CD4-positive, alpha-beta T cell treated with Interferon gamma for 1 hour (primary cell): ENCODE data around the gene RNF135.
"Not testable (repeated sequence)": the region's sequence is repeated elsewhere in the genome, so short reads cannot be mapped to it uniquely, and the experiment has no call there.

ENCODE experiments used
- DNase-seq: peaks from one replicate; pipeline ENCODE4 v3.0.0-alpha.2; 2020

Gene RNF135

DNA sequence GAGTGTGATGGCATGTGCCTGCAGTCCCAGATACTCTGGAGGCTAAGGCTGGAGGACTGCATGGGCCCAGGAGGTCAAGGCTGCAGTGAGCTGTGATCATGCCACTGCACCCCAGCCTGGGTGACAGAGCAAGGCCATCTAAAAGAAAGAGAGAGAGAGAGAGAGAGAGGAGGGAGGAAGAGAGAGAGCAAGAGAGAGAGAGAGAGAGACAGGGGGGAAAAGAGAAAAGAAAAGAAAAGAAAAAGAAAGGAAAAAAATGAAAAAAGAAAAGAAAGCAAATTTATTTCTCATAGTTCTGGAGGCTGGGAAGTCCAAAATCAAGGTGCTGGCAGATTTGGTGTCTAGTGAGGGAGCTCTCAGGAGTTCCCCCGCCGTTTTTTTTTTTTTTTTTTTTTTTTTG lies 33.3 kb downstream of the RNF135 start:
- DNase-seq: no peak

DNA sequence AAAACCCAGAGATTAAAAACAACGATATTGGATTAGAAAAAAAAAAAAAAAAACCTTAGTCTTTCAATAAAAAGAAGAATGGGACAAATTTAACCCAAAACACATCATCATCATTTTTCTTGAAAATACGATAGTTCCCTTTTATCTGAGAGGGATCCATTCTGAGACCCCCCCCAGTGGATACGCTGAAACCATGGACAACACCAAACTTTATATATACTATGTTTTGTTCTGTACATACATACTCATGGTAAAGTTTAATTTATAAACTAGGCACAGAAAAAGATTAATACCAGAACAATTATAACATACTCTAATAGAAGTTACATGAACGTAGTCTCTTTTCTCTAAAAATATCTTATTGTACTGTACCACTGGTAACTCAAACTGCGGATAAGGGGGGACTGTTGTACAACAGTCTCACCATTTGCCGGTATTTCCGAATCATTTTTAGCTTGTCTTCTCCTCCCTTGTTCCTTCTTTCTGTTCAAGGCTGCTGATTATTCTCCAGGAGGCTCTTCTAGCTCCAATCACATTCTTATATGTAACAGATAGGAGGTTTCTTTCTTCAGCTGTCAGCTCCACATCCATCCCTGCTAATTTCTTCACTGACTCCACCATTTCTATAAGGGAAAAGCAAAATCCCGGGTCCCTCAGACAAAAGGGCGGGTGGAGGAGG lies 37.0 kb downstream of the RNF135 start:
- DNase-seq: no peak

DNA sequence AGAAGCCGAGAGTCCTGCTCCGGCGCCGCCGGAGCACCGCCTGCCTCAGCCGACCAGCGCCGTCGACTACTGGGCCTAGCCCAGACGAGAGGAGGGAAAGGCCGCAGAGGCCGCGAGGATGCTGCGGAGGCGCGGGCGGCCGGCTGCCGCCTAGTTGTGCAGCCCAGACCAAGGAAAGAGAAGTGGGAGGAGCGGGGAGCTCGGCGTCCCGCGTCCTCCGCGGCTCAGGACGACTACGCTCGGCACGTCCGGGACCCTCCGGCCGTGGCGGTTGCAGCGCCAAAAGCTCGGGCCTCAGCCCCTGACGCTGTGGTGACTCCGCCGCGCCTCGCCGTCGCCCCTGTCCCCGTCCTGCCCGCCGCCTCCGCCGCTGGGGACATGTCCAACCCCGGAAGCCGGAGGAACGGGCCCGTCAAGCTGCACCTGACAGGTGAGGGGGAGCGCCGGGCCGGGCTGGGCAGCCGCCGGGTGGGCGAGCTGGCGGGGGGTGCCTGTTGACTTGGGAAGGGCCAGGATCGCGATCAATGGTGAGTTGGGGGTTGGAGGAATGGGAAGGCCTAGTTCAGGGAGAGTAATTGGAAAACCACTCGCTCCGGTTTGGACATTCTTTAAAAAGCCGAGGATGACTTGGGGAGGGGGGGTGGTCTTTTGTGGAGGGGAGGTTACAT lies 37.7 kb downstream of the RNF135 start:
- peak; percentile 37 for DNase-seq

DNA sequence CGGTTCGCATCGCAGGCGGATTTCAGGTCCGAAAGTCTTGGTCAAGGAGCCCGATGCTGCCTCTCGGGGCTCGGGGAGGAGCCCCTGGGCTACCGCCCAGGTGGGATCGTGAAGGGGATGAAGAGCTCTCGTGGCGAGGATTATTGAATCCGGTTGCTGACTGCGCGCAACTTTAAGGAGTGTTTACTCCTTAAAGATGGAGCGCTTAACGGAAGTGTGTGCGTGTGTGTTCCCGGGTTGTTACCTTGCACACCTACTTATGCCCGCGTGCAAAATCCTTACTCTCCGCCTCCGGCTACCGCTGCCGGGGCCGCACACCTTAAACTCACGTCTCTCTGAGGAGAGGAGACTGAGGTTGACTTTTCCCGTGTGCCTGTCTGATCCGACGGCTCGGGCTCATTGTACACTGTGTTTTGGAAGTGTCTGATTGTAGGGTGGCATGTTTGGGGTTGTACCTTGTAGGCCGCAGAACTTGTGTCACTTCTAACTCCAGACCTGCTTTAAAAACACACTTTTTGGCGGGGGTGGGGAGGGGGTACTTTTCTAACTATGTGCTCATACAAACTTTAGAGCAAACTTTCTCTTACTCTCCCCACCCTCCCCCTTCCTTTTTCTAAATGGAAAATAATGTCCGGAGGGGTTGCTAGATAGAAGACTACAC lies 38.3 kb downstream of the RNF135 start:
- DNase-seq: not testable (repeated sequence)

DNA sequence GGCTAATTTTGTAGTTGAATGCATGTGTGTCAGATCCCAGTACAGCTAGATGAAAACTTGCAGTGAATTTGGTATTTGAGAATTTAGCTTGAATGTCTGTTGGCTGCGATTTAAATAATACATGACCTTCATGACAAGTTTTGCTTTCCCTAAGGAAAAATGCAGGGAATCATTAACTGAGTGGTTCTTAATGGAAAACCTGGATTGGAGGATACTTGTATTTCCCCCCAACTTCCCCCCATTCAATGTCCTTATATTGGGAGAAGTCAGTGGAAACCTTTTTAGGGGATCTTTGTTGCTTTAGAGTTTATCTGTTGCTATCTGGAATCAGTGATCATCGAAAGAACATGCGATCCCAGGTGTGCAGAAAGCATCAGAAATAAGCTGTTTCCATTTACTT lies 39.2 kb downstream of the RNF135 start:
- DNase-seq: not testable (repeated sequence)

DNA sequence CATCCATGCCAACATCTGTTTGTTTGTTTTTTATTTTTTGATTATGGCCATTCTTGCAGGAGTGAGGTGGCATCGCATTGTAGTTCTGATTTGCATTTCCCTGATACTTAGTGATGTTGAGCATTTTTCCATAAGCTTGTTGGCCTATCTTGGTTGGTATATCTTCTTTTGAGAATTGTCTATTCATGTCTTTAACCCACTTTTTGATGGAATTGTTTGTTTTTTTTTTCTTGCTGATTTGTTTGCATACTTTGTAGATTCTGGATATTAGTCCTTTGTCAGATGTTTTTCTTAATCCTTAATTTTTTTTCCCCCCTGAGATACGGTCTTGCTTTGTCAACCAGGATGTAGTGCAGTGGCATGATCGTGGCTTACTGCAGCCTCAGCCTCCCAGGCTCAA lies 43.0 kb downstream of the RNF135 start:
- DNase-seq: no peak

DNA sequence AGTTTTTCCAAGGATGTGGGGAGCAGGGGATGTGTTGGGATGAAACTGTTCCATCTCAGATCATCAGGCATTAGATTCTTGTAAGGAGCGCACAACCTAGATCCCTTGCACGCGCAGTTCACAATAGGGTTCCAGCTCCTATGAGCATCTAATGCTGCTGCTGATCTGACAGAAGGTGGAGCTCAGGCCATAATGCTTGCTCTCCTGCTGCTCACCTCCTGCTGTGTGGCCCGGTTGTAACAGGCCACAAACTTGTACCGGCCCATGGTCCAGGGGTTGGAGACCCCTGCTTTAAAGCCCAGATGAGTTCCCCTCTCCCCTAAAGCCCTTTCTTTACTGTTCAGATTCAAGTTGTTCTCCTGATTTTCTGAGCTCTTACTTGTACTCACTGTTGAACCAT lies 44.8 kb downstream of the RNF135 start:
- no peak for DNase-seq

DNA sequence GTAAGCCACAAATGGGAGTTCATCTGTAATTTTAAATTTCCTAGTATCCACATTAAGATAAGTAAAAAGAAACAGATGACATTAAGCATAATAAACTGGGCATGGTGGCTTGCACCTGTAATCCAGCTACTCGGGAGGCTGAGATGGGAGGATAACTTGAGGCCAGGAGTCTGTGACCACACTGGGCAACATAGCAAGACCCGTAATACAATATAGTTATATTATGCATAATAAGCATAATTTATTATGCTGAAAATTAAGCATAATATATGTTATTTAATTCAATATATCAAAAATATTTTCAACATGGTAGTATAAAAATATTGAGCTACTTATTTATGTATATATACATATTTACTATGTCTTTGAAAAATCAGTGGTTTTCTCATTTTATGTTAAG lies 48.2 kb downstream of the RNF135 start:
- no peak for DNase-seq

DNA sequence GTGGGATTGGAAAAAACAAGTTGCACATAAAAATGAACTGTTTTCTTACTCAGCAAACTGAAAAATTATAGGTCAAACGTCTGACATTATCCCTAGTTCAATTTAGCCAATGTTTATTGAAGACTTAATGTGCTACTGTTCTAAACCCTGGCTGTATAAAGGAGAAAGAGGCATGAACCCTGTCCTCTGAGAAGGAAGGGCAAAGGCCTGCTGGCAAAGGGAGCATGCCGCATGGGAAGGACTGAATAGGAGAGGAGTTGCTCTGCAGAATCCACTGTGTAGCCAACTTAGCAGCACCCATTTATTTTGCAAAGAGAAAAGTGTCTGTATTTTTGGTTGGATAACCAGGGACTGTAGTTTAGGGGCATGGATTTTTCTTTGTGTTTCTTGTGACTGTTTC lies 52.3 kb downstream of the RNF135 start:
- DNase-seq: not testable (repeated sequence)

DNA sequence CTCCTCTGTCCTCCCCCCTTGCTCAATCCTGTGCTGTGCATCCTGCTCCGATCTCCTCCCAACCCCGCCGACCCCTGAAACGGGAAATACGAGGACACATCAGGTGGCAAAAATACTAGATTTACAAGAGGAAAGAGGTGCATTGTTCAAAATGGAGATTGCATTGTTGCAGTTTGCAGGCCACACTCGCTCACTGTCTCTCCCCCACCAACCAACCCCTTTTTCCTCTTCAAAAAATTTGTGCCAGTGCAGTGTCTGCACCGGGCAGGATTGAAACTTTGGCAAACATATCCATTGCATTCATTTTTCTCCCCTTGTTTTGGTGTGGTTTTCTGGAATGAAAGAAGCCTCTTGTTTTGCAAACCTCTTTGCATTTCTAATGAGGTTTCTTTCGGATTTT lies 61.0 kb downstream of the RNF135 start:
- no peak for DNase-seq

DNA sequence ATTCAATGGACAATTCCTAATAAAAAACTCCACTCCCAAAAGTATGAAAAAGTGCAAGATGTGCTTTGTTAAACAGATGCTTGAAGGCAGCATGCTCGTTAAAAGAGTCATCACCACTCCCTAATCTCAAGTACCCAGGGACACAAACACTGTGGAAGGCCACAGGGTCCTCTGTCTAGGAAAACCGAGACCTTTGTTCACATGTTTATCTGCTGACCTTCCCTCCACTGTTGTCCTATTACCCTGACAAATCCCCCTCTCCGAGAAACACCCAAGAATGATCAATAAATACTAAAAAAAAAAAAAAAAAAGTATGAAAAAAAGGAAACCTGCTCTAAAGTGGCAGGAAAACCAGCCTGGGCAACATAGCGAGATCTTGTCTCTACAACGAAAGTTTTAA lies 64.8 kb downstream of the RNF135 start:
- DNase-seq: not testable (repeated sequence)

DNA sequence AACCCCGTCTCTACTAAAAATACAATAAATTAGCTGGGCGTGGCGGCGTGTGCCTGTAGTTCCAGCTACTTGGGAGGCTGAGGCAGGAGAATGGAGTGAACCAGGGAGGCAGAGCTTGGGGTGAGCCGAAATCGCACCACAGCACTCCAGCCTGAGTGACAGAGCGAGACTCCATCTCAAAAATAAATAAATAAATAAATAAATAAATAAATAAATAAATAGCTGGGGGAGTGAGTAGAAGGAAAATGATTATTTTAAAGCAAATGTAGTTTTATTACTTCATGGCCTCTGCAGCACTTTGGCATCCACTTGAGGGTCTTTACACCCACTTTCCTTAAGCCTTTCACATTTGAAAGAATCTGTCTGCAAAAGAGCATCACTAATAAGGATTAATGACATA lies 70.0 kb downstream of the RNF135 start:
- not testable (repeated sequence) for DNase-seq

DNA sequence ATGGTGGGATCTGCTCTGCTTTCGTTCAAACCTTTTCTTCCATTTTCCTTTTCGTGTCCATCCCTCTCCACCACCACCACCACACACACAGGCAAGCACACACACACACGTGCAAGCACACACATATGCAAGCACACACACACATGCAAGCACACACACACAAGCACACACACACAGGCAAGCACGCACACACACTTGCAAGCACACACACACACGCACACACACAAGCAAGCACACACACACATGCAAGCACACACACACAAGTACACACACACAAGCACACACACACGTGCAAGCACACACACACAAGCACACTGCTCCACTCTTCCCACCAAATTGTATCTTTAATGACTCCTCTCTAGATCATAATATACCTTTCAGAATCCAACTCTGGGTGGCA lies 71.5 kb downstream of the RNF135 start:
- DNase-seq: not testable (repeated sequence)

DNA sequence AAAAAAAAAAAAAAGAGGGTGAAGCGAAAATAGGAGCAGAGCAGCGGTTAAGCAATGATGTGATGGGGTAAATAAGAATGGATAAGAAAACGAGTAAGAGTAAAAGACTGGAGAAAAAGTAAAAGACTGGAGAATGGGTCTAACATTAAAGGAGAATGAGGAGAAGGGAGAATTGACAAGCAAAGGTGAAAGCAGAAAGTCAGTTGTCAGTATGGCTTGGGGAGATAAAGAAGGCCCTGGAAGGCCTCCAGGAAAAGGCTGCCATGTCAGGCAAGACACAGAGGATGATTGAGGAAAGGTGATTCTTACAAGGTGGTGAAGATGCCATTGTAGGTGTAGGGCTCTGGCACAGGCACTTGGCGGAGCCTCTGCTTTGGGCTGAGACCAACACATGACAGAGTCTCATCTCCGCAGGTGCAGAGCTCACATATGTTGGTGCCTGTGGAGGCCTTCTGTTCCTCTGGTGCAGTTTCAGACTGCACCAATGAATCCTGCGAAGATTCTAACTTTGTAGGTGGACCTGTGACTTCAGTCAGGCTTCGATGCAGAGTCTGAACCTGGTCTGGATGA lies 76.1 kb downstream of the RNF135 start:
- not testable (repeated sequence) for DNase-seq

DNA sequence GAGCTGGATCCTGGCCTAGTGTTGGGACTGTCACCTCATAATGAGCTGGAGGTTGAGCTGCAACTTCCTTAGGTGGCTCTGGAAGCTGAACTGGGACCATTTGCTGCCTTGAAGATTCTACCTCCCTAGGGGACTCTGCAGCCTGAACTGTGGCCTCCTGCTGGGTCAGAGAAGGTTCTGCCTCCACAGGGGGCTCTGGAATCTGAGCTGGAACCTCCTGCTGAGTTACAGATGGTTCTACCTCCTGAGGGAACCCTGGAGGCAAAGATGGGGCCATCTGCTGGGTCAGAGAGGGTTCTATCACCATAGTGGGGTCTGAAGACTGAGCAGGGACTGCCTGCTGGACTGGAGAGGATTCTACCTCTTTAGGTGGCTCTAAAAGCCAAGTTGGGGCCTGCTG lies 77.3 kb downstream of the RNF135 start:
- DNase-seq: no peak

DNA sequence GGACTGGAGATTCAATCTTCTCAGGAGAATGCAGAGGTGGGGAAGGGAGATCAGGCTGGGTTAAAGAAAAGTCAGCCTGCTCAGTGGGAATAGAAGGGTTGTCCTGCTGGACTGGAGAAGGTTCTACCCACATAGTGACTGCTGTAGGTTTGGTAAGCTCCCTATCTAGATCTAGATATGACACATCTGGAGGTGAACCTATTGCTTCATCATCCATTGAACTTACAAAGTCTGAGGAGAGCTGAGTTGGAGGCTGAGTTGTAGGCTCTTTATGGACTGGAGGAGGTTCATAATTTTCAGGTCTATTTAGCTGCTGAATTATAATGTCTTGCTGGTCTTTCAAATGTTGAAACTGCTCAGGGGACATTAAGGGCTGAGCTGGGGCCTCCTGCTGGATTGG lies 77.9 kb downstream of the RNF135 start:
- no peak for DNase-seq
